Kidney (tissue), 14 donors: Measurements from ENCODE around the gene JUNB. TPM values are rescaled to one million over a fixed set of nuclear protein-coding genes. Genes with fewer than 3 reads are reported as not detected.

Experiments used
- DNase-seq, 5 donors: peaks; one replicate each; pipeline ENCODE4 v3.0.0-alpha.2; 2013 to 2020
- FAIRE-seq: peaks from 2 replicates; lab custom pipeline; 2012; peaks lifted over from hg19 to GRCh38; lab: Jason Lieb, UNC
- H3K27ac ChIP-seq, 2 donors: one replicate each; pipeline ENCODE4 v1.7.0; 2013; ENCODE audit warnings: low read depth in 2 of 2, low read length in 2 of 2, inconsistent platforms in 1 of 2
- H3K27me3 ChIP-seq: one replicate; pipeline ENCODE4 v1.7.1; 2013; ENCODE audit warnings: low read length, inconsistent platforms; ENCODE audit not compliant: control insufficient read depth, insufficient read depth
- H3K36me3 ChIP-seq, 3 donors: one replicate each; pipeline versions ENCODE4 v1.7.0 to v1.7.1; 2013; ENCODE audit warnings: low read length in 3 of 3, control low read depth in 1 of 3, inconsistent platforms in 1 of 3; ENCODE audit not compliant: insufficient read depth in 3 of 3, control insufficient read depth in 2 of 3
- H3K4me1 ChIP-seq, 3 donors: one replicate each; pipeline versions ENCODE4 v1.7.0 to v1.7.1; 2013; ENCODE audit warnings: low read length in 3 of 3, inconsistent platforms in 1 of 3, low read depth in 1 of 3; ENCODE audit not compliant: control insufficient read depth in 2 of 3, insufficient read depth in 2 of 3
- H3K4me3 ChIP-seq, 3 donors: one replicate each; pipeline versions ENCODE4 v1.7.0 to v1.8.1; 2013; ENCODE audit warnings: low read length in 3 of 3, control low read depth in 1 of 3, inconsistent platforms in 1 of 3
- H3K9ac ChIP-seq, 3 donors: one replicate each; pipeline versions ENCODE4 v1.7.0 to v1.7.1; 2013; ENCODE audit warnings: low read length in 3 of 3, control low read depth in 1 of 3, inconsistent platforms in 1 of 3
- H3K9me3 ChIP-seq, 3 donors: one replicate each; pipeline versions ENCODE4 v1.7.0 to v1.7.1; 2013; ENCODE audit warnings: low read length in 3 of 3, control low read depth in 1 of 3, inconsistent platforms in 1 of 3; ENCODE audit not compliant: control insufficient read depth in 2 of 3, insufficient read depth in 1 of 3
- CTCF ChIP-seq: IDR thresholded peaks from 3 replicates; pipeline ENCODE4 v1.5.1; 2012; ENCODE audit warnings: mild to moderate bottlenecking, moderate library complexity, borderline replicate concordance; ENCODE audit not compliant: insufficient read depth; ENCODE audit errors: extremely low read depth
- intact Hi-C: fragments of 100-400 bp; cut with DNase I; formaldehyde crosslinking; loops from one replicate; pipeline ENCODE4 v1.11.1; 2022
- polyA plus RNA-seq: library from polyadenylated mRNA; stranded (reverse); fragments of 350-450 nt; fragmentation: Illumina TruSeq; extraction: RNeasy Lipid Tissue Mini Kit (QIAGEN cat#74804); gene quantifications from one replicate; pipeline ENCODE4 v1.2.3, GENCODE V29; 2014; ENCODE audit warnings: low read depth, low replicate concordance; ENCODE audit not compliant: insufficient read depth
- total RNA-seq: library from RNA; stranded (reverse); fragmentation: NEBNext Ultra II Directional; extraction: Animal tissue kit (Norgen Biotek cat#: 25700); gene quantifications from one replicate; pipeline ENCODE4 v1.2.1, GENCODE V29; 2021
- donor health status: control.
- donor health status: control.
- donor health status: control.
- donor health status: control.
- donor health status: control.
- donor health status: DM: yes; HTN: yes; CAD: no.
- donor health status: Normal renal cell carcinoma (clear cell type).

JUNB gene
- total and polyA plus RNA-seq, 2 donors from 2014 or later = 128 to 142 TPM

DNA sequence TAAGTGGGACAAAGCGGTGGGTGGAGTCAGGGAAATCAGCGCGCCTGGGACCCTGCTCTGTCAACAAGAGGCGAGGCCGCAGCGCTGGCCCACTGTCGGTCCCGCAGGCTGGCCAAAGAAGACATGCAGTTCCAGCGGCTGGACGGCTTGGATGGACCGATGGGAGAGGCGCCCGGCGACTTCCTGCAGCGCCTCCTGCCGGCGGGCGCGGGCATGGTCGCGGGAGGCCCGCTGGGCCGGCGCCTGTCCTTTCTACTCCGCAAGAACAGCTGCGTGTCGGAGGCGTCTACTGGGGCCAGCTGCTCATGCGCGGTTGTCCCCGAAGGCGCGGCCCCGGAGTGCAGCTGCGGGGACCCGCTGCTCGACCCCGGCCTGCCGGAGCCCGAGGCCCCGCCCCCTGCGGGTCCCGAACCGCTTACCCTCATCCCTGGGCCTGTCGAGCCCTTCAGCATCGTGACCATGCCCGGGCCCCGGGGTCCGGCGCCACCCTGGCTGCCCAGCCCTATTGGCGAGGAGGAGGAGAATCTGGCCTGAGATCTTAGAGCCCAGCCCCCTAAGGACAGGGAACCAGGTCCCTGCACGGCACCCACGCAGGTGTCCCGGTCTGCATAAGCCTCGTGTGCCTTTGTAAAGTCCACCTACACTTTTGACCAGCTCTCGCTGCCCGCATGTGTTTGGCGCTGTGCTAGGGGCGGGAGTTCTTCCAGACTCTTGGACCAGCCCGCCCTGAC, 33.6 kb upstream of the JUNB start:
- FAIRE-seq (no peak), DNase-seq (peak; percentile 78 to 89 (median 87))
- H3K9me3 ChIP-seq = no peaks in the 10 kb centered on the region
- TF ChIP-seq CTCF = peak; percentile 75
- peak overlapping the region in 2 of 3 donors; percentile 33 to 39 for H3K4me3 ChIP-seq
- H3K4me1 ChIP-seq = peaks cover 0 to 2% (median 0%) of the 10 kb centered on the region in 3 donors
- peaks cover 0 to 3% (median 0%) of the 10 kb centered on the region in 3 donors for H3K36me3 ChIP-seq
- intact Hi-C loops = no loop called here
- H3K9ac ChIP-seq = peak overlapping the region in 2 of 3 donors; percentile 7 to 16
- H3K27ac ChIP-seq = no peak overlapping the region
- H3K27me3 ChIP-seq = no peaks in the 10 kb centered on the region

DNA sequence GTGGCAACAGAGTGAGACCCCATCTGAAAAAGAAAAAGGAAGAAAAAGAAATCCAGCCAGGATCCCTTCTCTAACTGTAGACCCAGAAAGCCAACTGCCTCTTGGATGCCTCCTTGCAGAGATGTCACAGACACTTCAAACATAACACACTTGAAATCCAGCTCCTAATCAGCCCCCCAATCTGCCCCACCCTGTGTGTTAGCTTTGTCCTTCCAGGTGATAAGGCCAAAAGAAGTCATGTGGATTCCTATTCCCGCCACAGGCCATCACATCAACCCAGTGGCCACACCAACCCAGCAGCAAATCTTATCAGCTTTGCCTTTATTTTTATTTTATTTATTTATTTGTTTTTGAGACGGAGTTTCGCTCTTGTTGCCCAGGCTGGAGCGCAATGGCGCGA, 31.6 kb upstream of the JUNB start:
- H3K27me3 ChIP-seq = no peaks in the 10 kb centered on the region
- H3K9ac ChIP-seq = no peak overlapping the region
- no peak for FAIRE-seq
- no peak for DNase-seq
- H3K4me3 ChIP-seq = no peak overlapping the region
- peaks cover 0 to 2% (median 0%) of the 10 kb centered on the region in 3 donors for H3K4me1 ChIP-seq
- intact Hi-C loops = loop anchor here (5.0 kb wide), 1 partner anchor 83 kb away; no protein-coding TSS in a partner anchor
- H3K9me3 ChIP-seq = no peaks in the 10 kb centered on the region
- no peak for TF ChIP-seq CTCF
- no peak overlapping the region for H3K27ac ChIP-seq
- peaks cover 0 to 13% (median 2%) of the 10 kb centered on the region in 3 donors for H3K36me3 ChIP-seq

- peaks cover 0 to 22% (median 5%) of the 10 kb centered on the region in 3 donors for H3K36me3 ChIP-seq
- intact Hi-C loops = loop anchor here (5.0 kb wide), 1 partner anchor 79 kb away; no protein-coding TSS in a partner anchor
Measured at GRCh38 chr19:12763100-12763499, 28.2 kb upstream of the JUNB start.

More at GRCh38 chr19:12763100-12763499, 28.2 kb upstream of the JUNB start:
- Histone ChIP-seq H3K9ac (no peak overlapping the region), H3K27ac (no peak overlapping the region), H3K4me3 (no peak overlapping the region), H3K4me1 (no peaks in the 10 kb centered on the region), H3K27me3 (no peaks in the 10 kb centered on the region), H3K9me3 (no peaks in the 10 kb centered on the region)
- no peak for TF ChIP-seq CTCF
- FAIRE-seq = no peak
- DNase-seq = peak in 1 of 5 donors; percentile 66
